HepG2 (cell line): ENCODE data around the gene PID1.

Experiments used
- BRF2 ChIP-seq: sonication (generic); formaldehyde crosslinking; IDR thresholded peaks from 2 replicates; pipeline ENCODE4 v1.8.1; 2022; ENCODE audit warnings: mild to moderate bottlenecking, missing genetic modification reagents
- EP300 ChIP-seq, 3 experiments: sonication (generic) in 1 of 3; formaldehyde crosslinking in 1 of 3; IDR thresholded peaks; 2 replicates each; pipeline versions ENCODE4 v1.5.1 to v1.6.1; 2011 to 2020; ENCODE audit warnings: low read depth in 2 of 3, low read length in 2 of 3, borderline replicate concordance in 1 of 3, improper control_type of control experiment in 1 of 3, mild to moderate bottlenecking in 1 of 3, missing genetic modification reagents in 1 of 3, moderate library complexity in 1 of 3
- GTF2F1 ChIP-seq: fragments of 150-350 bp; IDR thresholded peaks from 2 replicates; pipeline ENCODE4 v1.6.1; 2014; ENCODE audit warnings: low read length
- ZNF24 ChIP-seq: fragments of 450-650 bp; IDR thresholded peaks from 2 replicates; pipeline ENCODE4 v1.6.1; 2017; ENCODE audit warnings: antibody characterized with exemption, mild to moderate bottlenecking

DNA sequence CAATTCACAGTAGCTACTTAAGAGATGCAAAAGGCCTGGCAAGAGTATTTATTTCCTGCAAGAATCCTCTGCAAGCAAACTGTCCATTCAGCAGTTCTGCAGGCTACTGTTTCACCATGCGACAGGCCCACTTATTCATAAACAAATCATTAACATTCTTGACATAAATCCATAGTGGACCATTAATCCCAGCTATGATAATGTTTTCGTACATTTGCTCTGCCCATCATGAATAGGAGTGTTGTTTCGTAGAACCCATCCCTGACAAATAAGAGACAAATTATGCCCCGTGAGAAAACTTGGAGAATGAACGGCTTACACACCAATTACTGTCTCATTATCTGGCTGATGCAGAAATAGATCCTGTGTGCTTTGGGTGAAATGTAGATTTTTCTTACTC is 65.4 kb downstream of the PID1 start:
- TF ChIP-seq GTF2F1 (no peak), EP300 (IDR thresholded peaks at IDR 0.05; ENCODE audit: low read depth in 2 of 2, low read length in 2 of 2) (no peak), EP300 (CRISPR knock-in tag; IDR thresholded peaks at IDR 0.05; ENCODE audit: borderline replicate concordance) (no peak), ZNF24 (no peak), BRF2 (no peak)
